MM.1S (cell line): ENCODE results near the gene GAS7.

ENCODE experiments used
- DNase-seq: peaks from one replicate; pipeline ENCODE4 v3.0.0-alpha.2; 2015
- H2AFZ ChIP-seq: fragments of 300-600 bp; sonication (generic); 2 replicates; pipeline ENCODE4 v1.6.0; 2016; ENCODE audit warnings: antibody characterized with exemption, low read length
- H3F3A ChIP-seq: fragments of 300-600 bp; sonication (generic); 2 replicates; pipeline ENCODE4 v1.6.1; 2016; ENCODE audit warnings: mild to moderate bottlenecking, antibody characterized with exemption, low read length, moderate library complexity, mixed read lengths; ENCODE audit not compliant: insufficient read depth
- H3K27ac ChIP-seq: fragments of 300-600 bp; sonication (generic); 2 replicates; pipeline ENCODE4 v1.5.1; 2016; ENCODE audit warnings: mild to moderate bottlenecking, low read length
- H3K27me3 ChIP-seq: fragments of 300-600 bp; sonication (generic); replicated peaks from 2 replicates; pipeline ENCODE4 v1.6.0; 2016; ENCODE audit warnings: low read length; ENCODE audit not compliant: insufficient read depth
- H3K36me3 ChIP-seq: fragments of 300-600 bp; sonication (generic); replicated peaks from 2 replicates; pipeline ENCODE4 v1.6.1; 2016; ENCODE audit warnings: mild to moderate bottlenecking, low read length, mixed read lengths; ENCODE audit not compliant: insufficient read depth
- H3K4me1 ChIP-seq: fragments of 300-600 bp; sonication (generic); 2 replicates; pipeline ENCODE4 v1.6.1; 2016; ENCODE audit warnings: low read length, mixed read lengths
- H3K4me2 ChIP-seq: fragments of 300-600 bp; sonication (generic); 2 replicates; pipeline ENCODE4 v1.6.0; 2016; ENCODE audit warnings: low read depth, low read length
- H3K4me3 ChIP-seq: fragments of 300-600 bp; sonication (generic); 2 replicates; pipeline ENCODE4 v1.5.1; 2016; ENCODE audit warnings: low read length, mixed read lengths
- H3K79me2 ChIP-seq: fragments of 300-600 bp; sonication (generic); 2 replicates; pipeline ENCODE4 v1.6.1; 2016; ENCODE audit warnings: mixed run types, low read length, mixed read lengths
- H3K9ac ChIP-seq: fragments of 300-600 bp; sonication (generic); 2 replicates; pipeline ENCODE4 v1.6.1; 2016; ENCODE audit warnings: low read length, mixed read lengths
- H3K9me2 ChIP-seq: fragments of 300-600 bp; sonication (generic); replicated peaks from 2 replicates; pipeline ENCODE4 v1.6.1; 2016; ENCODE audit warnings: mild to moderate bottlenecking, low read length, mixed read lengths; ENCODE audit not compliant: insufficient read depth
- H3K9me3 ChIP-seq: fragments of 300-600 bp; sonication (generic); replicated peaks from 2 replicates; pipeline ENCODE4 v1.6.1; 2016; ENCODE audit warnings: mild to moderate bottlenecking, low read length, mixed read lengths; ENCODE audit not compliant: insufficient read depth
- H4K20me1 ChIP-seq: fragments of 300-600 bp; sonication (generic); 2 replicates; pipeline ENCODE4 v1.6.1; 2016; ENCODE audit warnings: mild to moderate bottlenecking, low read length, moderate library complexity, mixed read lengths; ENCODE audit not compliant: insufficient read depth
- CTCF ChIP-seq: fragments of 300-600 bp; sonication (generic); IDR thresholded peaks from 2 replicates; pipeline ENCODE4 v1.5.1; 2016; ENCODE audit warnings: antibody characterized with exemption, low read length, mixed read lengths
- EZH2 ChIP-seq: fragments of 300-600 bp; sonication (generic); optimal IDR thresholded peaks from 2 replicates; pipeline ENCODE3; 2017; ENCODE audit warnings: low read depth, mild to moderate bottlenecking, antibody characterized with exemption, low read length, mixed read lengths
- EZH2phosphoT487 ChIP-seq: fragments of 300-600 bp; sonication (generic); IDR thresholded peaks from 2 replicates; pipeline ENCODE4 v1.6.1; 2018; ENCODE audit warnings: antibody characterized with exemption, low read length

GAS7 gene

DNA sequence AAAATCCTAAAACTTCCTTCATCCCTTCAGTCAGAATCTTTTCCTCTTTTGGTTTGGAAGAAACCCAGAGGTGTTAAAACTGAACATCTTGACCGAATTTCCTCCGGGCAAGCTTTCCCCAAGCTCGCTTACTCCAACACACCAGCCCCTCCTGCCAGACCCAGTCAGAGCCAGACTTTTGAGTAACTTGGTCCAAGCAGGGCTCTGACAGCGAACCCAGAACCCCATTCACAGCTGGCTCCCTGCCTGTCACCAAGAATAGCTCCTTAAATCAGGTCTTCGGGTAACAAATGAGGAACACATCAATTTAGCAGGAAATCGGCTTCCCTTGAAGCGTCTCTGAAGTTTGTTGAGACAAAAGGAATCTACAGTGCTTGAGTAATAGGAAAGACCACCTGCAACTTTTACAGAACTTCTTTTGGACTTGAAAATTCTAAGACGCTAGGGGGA lies 27.3 kb downstream of the GAS7 start:
- Histone ChIP-seq H3F3A (no peaks in the 10 kb centered on the region), H3K27ac (no peak overlapping the region), H3K9me3 (no peaks in the 10 kb centered on the region), H3K36me3 (no peaks in the 10 kb centered on the region), H3K4me3 (no peak overlapping the region), H3K4me2 (no peak overlapping the region), H3K4me1 (no peaks in the 10 kb centered on the region), H2AFZ (no peak overlapping the region), H3K27me3 (no peaks in the 10 kb centered on the region), H3K9ac (no peak overlapping the region), H3K79me2 (no peaks in the 10 kb centered on the region), H3K9me2 (no peaks in the 10 kb centered on the region), H4K20me1 (no peaks in the 10 kb centered on the region)
- TF ChIP-seq CTCF = no peak
- TF ChIP-seq EZH2phosphoT487 = no peak
- no peak for TF ChIP-seq EZH2
- no peak for DNase-seq

DNA sequence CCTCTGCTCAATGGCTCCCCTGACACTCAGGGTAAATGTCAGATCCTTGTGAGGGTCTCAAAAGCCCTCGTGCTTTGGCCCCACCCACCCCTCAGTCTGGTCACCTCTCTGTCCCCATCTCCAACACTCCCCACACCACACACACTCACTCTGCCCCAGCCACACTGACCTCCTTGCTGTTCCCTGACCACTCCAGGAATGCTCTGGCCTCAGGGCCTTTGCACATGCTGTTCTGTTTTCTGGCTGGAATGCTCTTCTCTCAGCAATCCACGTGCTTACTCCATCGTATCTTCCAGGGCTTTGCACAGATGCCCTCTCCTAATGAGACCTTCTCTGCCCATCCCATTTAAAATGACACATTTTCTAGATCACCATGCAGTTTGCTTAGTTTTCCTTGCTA lies 28.2 kb downstream of the GAS7 start:
- Histone ChIP-seq H2AFZ (no peak overlapping the region), H3K9me2 (no peaks in the 10 kb centered on the region), H4K20me1 (no peaks in the 10 kb centered on the region), H3K27ac (no peak overlapping the region), H3F3A (no peaks in the 10 kb centered on the region), H3K4me1 (no peaks in the 10 kb centered on the region), H3K79me2 (no peaks in the 10 kb centered on the region), H3K9ac (no peak overlapping the region), H3K9me3 (no peaks in the 10 kb centered on the region), H3K27me3 (no peaks in the 10 kb centered on the region), H3K4me3 (no peak overlapping the region), H3K4me2 (no peak overlapping the region), H3K36me3 (no peaks in the 10 kb centered on the region)
- DNase-seq = no peak
- TF ChIP-seq EZH2 (no peak), CTCF (no peak), EZH2phosphoT487 (no peak)

GRCh38 chr17:10169290-10169689 lies 29.1 kb downstream of the GAS7 start:
- no peak overlapping the region for H3K4me2 ChIP-seq
- no peaks in the 10 kb centered on the region for H3K27me3 ChIP-seq

More at GRCh38 chr17:10169290-10169689, 29.1 kb downstream of the GAS7 start:
- DNase-seq = no peak
- no peaks in the 10 kb centered on the region for H3K9me2 ChIP-seq
- no peaks in the 10 kb centered on the region for H4K20me1 ChIP-seq
- no peak overlapping the region for H2AFZ ChIP-seq
- no peaks in the 10 kb centered on the region for H3K9me3 ChIP-seq
- no peaks in the 10 kb centered on the region for H3K36me3 ChIP-seq
- no peak overlapping the region for H3K27ac ChIP-seq
- no peak for TF ChIP-seq EZH2phosphoT487
- no peak for TF ChIP-seq EZH2
- TF ChIP-seq CTCF = no peak
- H3K9ac ChIP-seq = no peak overlapping the region
- no peaks in the 10 kb centered on the region for H3K4me1 ChIP-seq
- H3K4me3 ChIP-seq = no peak overlapping the region
- H3F3A ChIP-seq = no peaks in the 10 kb centered on the region
- H3K79me2 ChIP-seq = no peaks in the 10 kb centered on the region
